HEK293 (cell line): ENCODE results near the gene INTS14.
"Not testable (repeated sequence)": the region's sequence is repeated elsewhere in the genome, so short reads cannot be mapped to it uniquely, and the experiment has no call there.

Source experiments
- CTCF ChIA-PET: fragments of 350-600 bp; formaldehyde crosslinking; extraction: SDS; loops from one replicate; lab custom pipeline; 2021; ENCODE audit warnings: antibody characterized with exemption; lab: Yijun Ruan, JAX
- POLR2A ChIA-PET: fragments of 300-600 bp; formaldehyde crosslinking; extraction: SDS; loops from one replicate; lab custom pipeline; 2020; ENCODE audit warnings: antibody characterized with exemption, inconsistent platforms; lab: Yijun Ruan, JAX
- H3K27ac ChIP-seq: fragments of 200-500 bp; sonication (Bioruptor generic); 2 replicates; pipeline ENCODE4 v1.5.1; 2014; ENCODE audit warnings: low read depth, low read length, control low read depth, inconsistent platforms; ENCODE audit errors: extremely low read depth
- H3K36me3 ChIP-seq, 2 experiments: fragments of 200-500 bp in 1 of 2; sonication (Bioruptor generic) in 1 of 2; 1 replicate in 1 of 2; 2 replicates in 1 of 2; pipeline ENCODE4 v1.5.1; 2014 to 2017; ENCODE audit warnings: inconsistent platforms in 2 of 2, low read length in 2 of 2; ENCODE audit not compliant: control insufficient read depth in 2 of 2, insufficient read depth in 1 of 2
- H3K4me1 ChIP-seq: fragments of 200-500 bp; sonication (Bioruptor generic); 2 replicates; pipeline ENCODE4 v1.5.1; 2014; ENCODE audit warnings: mild to moderate bottlenecking, low read length, inconsistent platforms; ENCODE audit not compliant: control insufficient read depth, insufficient read depth
- H3K4me3 ChIP-seq: 2 replicates; pipeline ENCODE4 v1.5.1; 2011; ENCODE audit warnings: low read depth, mild to moderate bottlenecking, control low read depth, low read length, moderate library complexity
- H3K9me3 ChIP-seq: fragments of 200-500 bp; sonication (Bioruptor generic); 2 replicates; pipeline ENCODE4 v1.5.1; 2014; ENCODE audit warnings: low read depth, low read length, inconsistent platforms; ENCODE audit not compliant: control insufficient read depth, insufficient read depth
- GLIS2 ChIP-seq: fragments of 450-650 bp; formaldehyde crosslinking; IDR thresholded peaks from 2 replicates; pipeline ENCODE4 v1.5.1; 2016; ENCODE audit warnings: missing biosample characterization, missing genetic modification characterization
- ZBTB21 ChIP-seq: fragments of 450-650 bp; formaldehyde crosslinking; IDR thresholded peaks from 2 replicates; pipeline ENCODE4 v1.5.1; 2017; ENCODE audit warnings: missing biosample characterization, missing genetic modification characterization
- ZNF132 ChIP-seq: fragments of 450-650 bp; formaldehyde crosslinking; IDR thresholded peaks from 2 replicates; pipeline ENCODE4 v1.5.1; 2017; ENCODE audit warnings: missing biosample characterization, missing genetic modification characterization, borderline replicate concordance
- ZNF146 ChIP-seq: fragments of 450-650 bp; formaldehyde crosslinking; IDR thresholded peaks from 2 replicates; pipeline ENCODE4 v1.5.1; 2016; ENCODE audit warnings: missing biosample characterization, missing genetic modification characterization
- ZNF157 ChIP-seq: fragments of 450-650 bp; formaldehyde crosslinking; IDR thresholded peaks from 2 replicates; pipeline ENCODE4 v1.5.1; 2016; ENCODE audit warnings: missing biosample characterization, missing genetic modification characterization
- ZNF214 ChIP-seq: fragments of 450-650 bp; formaldehyde crosslinking; IDR thresholded peaks from 2 replicates; pipeline ENCODE4 v1.5.1; 2017; ENCODE audit warnings: missing biosample characterization, mild to moderate bottlenecking, missing genetic modification characterization, borderline replicate concordance
- ZNF248 ChIP-seq: fragments of 450-650 bp; formaldehyde crosslinking; IDR thresholded peaks from 2 replicates; pipeline ENCODE4 v1.5.1; 2017; ENCODE audit warnings: missing biosample characterization, missing genetic modification characterization
- ZNF341 ChIP-seq: fragments of 450-650 bp; formaldehyde crosslinking; IDR thresholded peaks from 2 replicates; pipeline ENCODE4; 2016; ENCODE audit warnings: low read depth, missing biosample characterization, missing genetic modification characterization
- ZNF350 ChIP-seq: fragments of 450-650 bp; formaldehyde crosslinking; IDR thresholded peaks from 2 replicates; pipeline ENCODE4 v1.5.0; 2017; ENCODE audit warnings: missing biosample characterization, mild to moderate bottlenecking, missing genetic modification characterization
- ZNF416 ChIP-seq: fragments of 450-650 bp; formaldehyde crosslinking; IDR thresholded peaks from 2 replicates; pipeline ENCODE4 v1.5.1; 2016; ENCODE audit warnings: missing biosample characterization, missing genetic modification characterization
- ZNF521 ChIP-seq: fragments of 450-650 bp; formaldehyde crosslinking; IDR thresholded peaks from 2 replicates; pipeline ENCODE4 v1.5.1; 2017; ENCODE audit warnings: missing biosample characterization, mild to moderate bottlenecking, missing genetic modification characterization
- ZNF585B ChIP-seq: fragments of 450-650 bp; formaldehyde crosslinking; IDR thresholded peaks from 2 replicates; pipeline ENCODE4 v1.5.1; 2016; ENCODE audit warnings: missing biosample characterization, missing genetic modification characterization
- ZNF623 ChIP-seq: fragments of 450-650 bp; formaldehyde crosslinking; IDR thresholded peaks from 2 replicates; pipeline ENCODE4 v1.5.1; 2016; ENCODE audit warnings: missing biosample characterization, missing genetic modification characterization
- ZNF629 ChIP-seq: fragments of 450-650 bp; formaldehyde crosslinking; IDR thresholded peaks from 2 replicates; pipeline ENCODE4 v1.5.1; 2017; ENCODE audit warnings: missing biosample characterization, missing genetic modification characterization
- ZNF654 ChIP-seq: fragments of 450-650 bp; formaldehyde crosslinking; IDR thresholded peaks from 2 replicates; pipeline ENCODE4 v1.5.1; 2016; ENCODE audit warnings: low read depth, missing biosample characterization, missing genetic modification characterization
- ZNF677 ChIP-seq: fragments of 450-650 bp; IDR thresholded peaks from 2 replicates; pipeline ENCODE4 v1.5.0; 2018; ENCODE audit warnings: missing biosample characterization, mild to moderate bottlenecking, missing genetic modification characterization, moderate library complexity
- ZNF76 ChIP-seq: fragments of 450-650 bp; formaldehyde crosslinking; IDR thresholded peaks from 2 replicates; pipeline ENCODE4; 2016; ENCODE audit warnings: low read depth, missing biosample characterization, missing genetic modification characterization, borderline replicate concordance
- ZNF776 ChIP-seq: fragments of 450-650 bp; formaldehyde crosslinking; IDR thresholded peaks from 2 replicates; pipeline ENCODE4 v1.5.0; 2017; ENCODE audit warnings: missing biosample characterization, missing genetic modification characterization, borderline replicate concordance
- TF ChIP-seq, protein P1 (sequence below): fragments of 450-650 bp; formaldehyde crosslinking; IDR thresholded peaks from 2 replicates; pipeline ENCODE4 v1.5.1; 2016; ENCODE audit warnings: missing biosample characterization, missing genetic modification characterization
- TF ChIP-seq, protein P2 (sequence below): fragments of 450-650 bp; formaldehyde crosslinking; IDR thresholded peaks from 2 replicates; pipeline ENCODE4 v1.5.1; 2016; ENCODE audit warnings: missing biosample characterization, missing genetic modification characterization
- TF ChIP-seq, protein P3 (sequence below): fragments of 450-650 bp; formaldehyde crosslinking; IDR thresholded peaks from 2 replicates; pipeline ENCODE4 v1.5.1; 2016; ENCODE audit warnings: missing biosample characterization, missing genetic modification characterization
- TF ChIP-seq, protein P4 (sequence below): fragments of 450-650 bp; IDR thresholded peaks from 2 replicates; pipeline ENCODE4 v1.5.1; 2018; ENCODE audit warnings: missing biosample characterization, missing genetic modification characterization

INTS14 gene

DNA sequence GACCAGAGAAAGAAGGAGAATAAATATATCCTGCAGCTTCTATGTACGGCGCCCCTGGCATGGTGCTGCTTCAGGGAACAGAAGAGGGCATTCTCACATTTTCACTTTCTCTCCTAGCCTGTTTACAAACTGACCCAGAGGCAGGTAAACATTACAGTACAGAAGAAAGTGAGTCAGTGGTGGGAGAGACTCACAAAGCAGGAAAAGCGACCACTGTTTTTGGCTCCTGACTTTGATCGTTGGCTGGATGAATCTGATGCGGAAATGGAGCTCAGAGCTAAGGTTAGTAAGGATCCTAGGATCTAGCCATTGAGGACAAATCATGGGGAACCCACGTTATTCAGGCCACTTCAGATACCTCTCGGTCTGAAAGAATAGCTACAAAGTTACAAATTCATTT is 54.3 kb downstream of the INTS14 start:
- no peak for TF ChIP-seq ZNF350
- no peaks in the 10 kb centered on the region for H3K9me3 ChIP-seq
- no peak overlapping the region for H3K27ac ChIP-seq
- H3K4me1 ChIP-seq = no peaks in the 10 kb centered on the region
- no peak overlapping the region for H3K4me3 ChIP-seq
- ChIA-PET CTCF (interaction anchor here (1.6 to 1.8 kb wide), 2 partner anchors 39 to 156 kb away, joined by 3 to 4 read pairs; no protein-coding TSS in a partner anchor), POLR2A (interaction anchor here (0.6 kb wide), 1 partner anchor 12 kb away, joined by 3 read pairs; no protein-coding TSS in a partner anchor)
- H3K36me3 ChIP-seq = peaks cover 47 to 86% of the 10 kb centered on the region in 2 experiments

DNA sequence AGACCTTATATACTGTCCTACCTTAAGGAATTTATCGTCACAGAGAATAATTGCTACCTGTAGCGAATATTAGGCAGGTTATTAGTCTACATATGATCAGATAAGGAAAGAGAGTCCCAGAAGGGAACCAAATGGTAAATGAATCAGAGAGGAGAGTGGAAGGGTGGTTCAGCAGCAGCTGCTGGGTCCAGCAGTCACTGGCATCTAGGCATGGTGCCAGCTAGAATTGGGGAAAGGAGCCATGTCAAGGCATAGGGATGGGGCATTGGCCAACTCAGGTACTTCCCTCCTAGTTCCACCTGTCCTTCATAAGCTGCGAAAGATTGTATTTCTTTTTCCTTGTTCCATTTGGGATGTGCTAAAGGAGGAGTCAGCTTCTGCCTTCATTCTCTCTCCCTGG is 57.2 kb downstream of the INTS14 start:
- POLR2A ChIA-PET = interaction anchor here (0.6 to 1.0 kb wide), 2 partner anchors 26 to 248 kb away, joined by 3 to 5 read pairs; no protein-coding TSS in a partner anchor

DNA sequence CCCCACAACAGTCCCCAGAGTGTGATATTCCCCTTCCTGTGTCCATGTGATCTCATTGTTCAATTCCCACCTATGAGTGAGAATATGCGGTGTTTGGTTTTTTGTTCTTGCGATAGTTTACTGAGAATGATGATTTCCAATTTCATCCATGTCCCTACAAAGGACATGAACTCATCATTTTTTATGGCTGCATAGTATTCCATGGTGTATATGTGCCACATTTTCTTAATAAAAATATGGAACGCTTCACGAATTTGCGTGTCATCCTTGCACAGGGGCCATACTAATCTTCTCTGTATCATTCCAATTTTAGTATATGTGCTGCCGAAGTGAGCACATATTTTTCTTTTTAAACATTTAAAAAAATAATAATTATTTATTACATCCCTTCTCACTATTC is 58.1 kb downstream of the INTS14 start:
- H3K4me3 ChIP-seq, H3K27ac ChIP-seq, H3K9me3 ChIP-seq, POLR2A ChIA-PET, H3K4me1 ChIP-seq: not testable (repeated sequence)
- peaks cover 28 to 58% of the 10 kb centered on the region in 2 experiments for H3K36me3 ChIP-seq
- CTCF ChIA-PET = interaction anchor here (0.6 to 1.2 kb wide), 2 partner anchors 8 to 168 kb away, joined by 4 read pairs; no protein-coding TSS in a partner anchor
- TF ChIP-seq ZNF146 (tag by site-specific recombination) = peak; percentile 96

More for the DNA sequence above, 57.2 kb downstream of the INTS14 start:
- CTCF ChIA-PET = interaction anchor here (0.6 to 1.3 kb wide), 2 partner anchors 152 to 169 kb away, joined by 3 to 4 read pairs; no protein-coding TSS in a partner anchor
- H3K27ac ChIP-seq = no peak overlapping the region
- H3K4me1 ChIP-seq = peaks cover 10% of the 10 kb centered on the region; the same call in 1 of the 2 replicates
- H3K9me3 ChIP-seq = no peaks in the 10 kb centered on the region
- TF ChIP-seq, protein P1, sequence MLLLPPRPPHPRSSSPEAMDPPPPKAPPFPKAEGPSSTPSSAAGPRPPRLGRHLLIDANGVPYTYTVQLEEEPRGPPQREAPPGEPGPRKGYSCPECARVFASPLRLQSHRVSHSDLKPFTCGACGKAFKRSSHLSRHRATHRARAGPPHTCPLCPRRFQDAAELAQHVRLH (tag by site-specific recombination) = no peak
- no peak for TF ChIP-seq GLIS2
- TF ChIP-seq, protein P2, sequence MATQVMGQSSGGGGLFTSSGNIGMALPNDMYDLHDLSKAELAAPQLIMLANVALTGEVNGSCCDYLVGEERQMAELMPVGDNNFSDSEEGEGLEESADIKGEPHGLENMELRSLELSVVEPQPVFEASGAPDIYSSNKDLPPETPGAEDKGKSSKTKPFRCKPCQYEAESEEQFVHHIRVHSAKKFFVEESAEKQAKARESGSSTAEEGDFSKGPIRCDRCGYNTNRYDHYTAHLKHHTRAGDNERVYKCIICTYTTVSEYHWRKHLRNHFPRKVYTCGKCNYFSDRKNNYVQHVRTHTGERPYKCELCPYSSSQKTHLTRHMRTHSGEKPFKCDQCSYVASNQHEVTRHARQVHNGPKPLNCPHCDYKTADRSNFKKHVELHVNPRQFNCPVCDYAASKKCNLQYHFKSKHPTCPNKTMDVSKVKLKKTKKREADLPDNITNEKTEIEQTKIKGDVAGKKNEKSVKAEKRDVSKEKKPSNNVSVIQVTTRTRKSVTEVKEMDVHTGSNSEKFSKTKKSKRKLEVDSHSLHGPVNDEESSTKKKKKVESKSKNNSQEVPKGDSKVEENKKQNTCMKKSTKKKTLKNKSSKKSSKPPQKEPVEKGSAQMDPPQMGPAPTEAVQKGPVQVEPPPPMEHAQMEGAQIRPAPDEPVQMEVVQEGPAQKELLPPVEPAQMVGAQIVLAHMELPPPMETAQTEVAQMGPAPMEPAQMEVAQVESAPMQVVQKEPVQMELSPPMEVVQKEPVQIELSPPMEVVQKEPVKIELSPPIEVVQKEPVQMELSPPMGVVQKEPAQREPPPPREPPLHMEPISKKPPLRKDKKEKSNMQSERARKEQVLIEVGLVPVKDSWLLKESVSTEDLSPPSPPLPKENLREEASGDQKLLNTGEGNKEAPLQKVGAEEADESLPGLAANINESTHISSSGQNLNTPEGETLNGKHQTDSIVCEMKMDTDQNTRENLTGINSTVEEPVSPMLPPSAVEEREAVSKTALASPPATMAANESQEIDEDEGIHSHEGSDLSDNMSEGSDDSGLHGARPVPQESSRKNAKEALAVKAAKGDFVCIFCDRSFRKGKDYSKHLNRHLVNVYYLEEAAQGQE (tag by site-specific recombination) = no peak
- TF ChIP-seq ZNF654 (tag by site-specific recombination) = no peak
- TF ChIP-seq ZNF248 (tag by site-specific recombination) = no peak
- no peak for TF ChIP-seq ZNF623
- TF ChIP-seq ZNF416 (tag by site-specific recombination) = no peak
- no peak for TF ChIP-seq ZNF76 (tag by site-specific recombination)
- TF ChIP-seq ZNF776 (tag by site-specific recombination) = no peak
- no peak for TF ChIP-seq ZNF677 (tag by site-specific recombination)
- TF ChIP-seq, protein P3, sequence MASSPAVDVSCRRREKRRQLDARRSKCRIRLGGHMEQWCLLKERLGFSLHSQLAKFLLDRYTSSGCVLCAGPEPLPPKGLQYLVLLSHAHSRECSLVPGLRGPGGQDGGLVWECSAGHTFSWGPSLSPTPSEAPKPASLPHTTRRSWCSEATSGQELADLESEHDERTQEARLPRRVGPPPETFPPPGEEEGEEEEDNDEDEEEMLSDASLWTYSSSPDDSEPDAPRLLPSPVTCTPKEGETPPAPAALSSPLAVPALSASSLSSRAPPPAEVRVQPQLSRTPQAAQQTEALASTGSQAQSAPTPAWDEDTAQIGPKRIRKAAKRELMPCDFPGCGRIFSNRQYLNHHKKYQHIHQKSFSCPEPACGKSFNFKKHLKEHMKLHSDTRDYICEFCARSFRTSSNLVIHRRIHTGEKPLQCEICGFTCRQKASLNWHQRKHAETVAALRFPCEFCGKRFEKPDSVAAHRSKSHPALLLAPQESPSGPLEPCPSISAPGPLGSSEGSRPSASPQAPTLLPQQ = no peak
- no peak for TF ChIP-seq ZNF629 (tag by site-specific recombination)
- no peak for TF ChIP-seq ZNF585B
- TF ChIP-seq ZNF521 (tag by site-specific recombination) = no peak
- TF ChIP-seq, protein P4, sequence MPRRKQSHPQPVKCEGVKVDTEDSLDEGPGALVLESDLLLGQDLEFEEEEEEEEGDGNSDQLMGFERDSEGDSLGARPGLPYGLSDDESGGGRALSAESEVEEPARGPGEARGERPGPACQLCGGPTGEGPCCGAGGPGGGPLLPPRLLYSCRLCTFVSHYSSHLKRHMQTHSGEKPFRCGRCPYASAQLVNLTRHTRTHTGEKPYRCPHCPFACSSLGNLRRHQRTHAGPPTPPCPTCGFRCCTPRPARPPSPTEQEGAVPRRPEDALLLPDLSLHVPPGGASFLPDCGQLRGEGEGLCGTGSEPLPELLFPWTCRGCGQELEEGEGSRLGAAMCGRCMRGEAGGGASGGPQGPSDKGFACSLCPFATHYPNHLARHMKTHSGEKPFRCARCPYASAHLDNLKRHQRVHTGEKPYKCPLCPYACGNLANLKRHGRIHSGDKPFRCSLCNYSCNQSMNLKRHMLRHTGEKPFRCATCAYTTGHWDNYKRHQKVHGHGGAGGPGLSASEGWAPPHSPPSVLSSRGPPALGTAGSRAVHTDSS (tag by site-specific recombination) = no peak
- no peak for TF ChIP-seq ZNF132 (tag by site-specific recombination)
- no peak for TF ChIP-seq ZNF157
- no peak for TF ChIP-seq ZNF341
- TF ChIP-seq ZNF214 = no peak
- no peak for TF ChIP-seq ZBTB21 (tag by site-specific recombination)
- no peak overlapping the region for H3K4me3 ChIP-seq
- H3K36me3 ChIP-seq = peaks cover 32 to 66% of the 10 kb centered on the region in 2 experiments
